T-helper 17 cell (primary cell): Measurements from ENCODE around the gene CREB1. TPM values are rescaled to one million over a fixed set of nuclear protein-coding genes. Genes with fewer than 3 reads are reported as not detected.
"Not testable (repeated sequence)": the region's sequence is repeated elsewhere in the genome, so short reads cannot be mapped to it uniquely, and the experiment has no call there.

Experiments used
- ATAC-seq: fragments of 150-1000 bp; cut with Tn5 transposase; 2 replicates; pipeline ENCODE4 v1.10.0; 2021; ENCODE audit warnings: mild to moderate bottlenecking, moderate library complexity
- DNase-seq, 3 donors: peaks; one replicate each; pipeline versions ENCODE4 v3.0.0 to v3.0.0-alpha.2; 2020 to 2021
- H3K9me3 ChIP-seq: one replicate; pipeline ENCODE4 v1.7.0; 2013; ENCODE audit warnings: low read length, mild to moderate bottlenecking; ENCODE audit not compliant: control insufficient read depth, poor library complexity, severe bottlenecking
- H3K27ac Mint-ChIP-seq: one replicate; pipeline ENCODE4 v1.8.0; 2022; ENCODE audit warnings: mild to moderate bottlenecking, moderate library complexity, mixed read lengths
- H3K27me3 Mint-ChIP-seq: one replicate; pipeline ENCODE4 v1.8.0; 2022; ENCODE audit warnings: mixed read lengths
- H3K36me3 Mint-ChIP-seq: one replicate; pipeline ENCODE4 v1.8.0; 2022; ENCODE audit warnings: low read depth, mixed read lengths
- H3K4me1 Mint-ChIP-seq: one replicate; pipeline ENCODE4 v1.8.0; 2022; ENCODE audit warnings: mild to moderate bottlenecking, mixed read lengths
- H3K4me3 Mint-ChIP-seq: one replicate; pipeline ENCODE4 v1.8.0; 2022; ENCODE audit warnings: mild to moderate bottlenecking, moderate library complexity, mixed read lengths
- total RNA-seq, 4 donors: library from RNA in 2 of 4; stranded (reverse) in 2 of 4; gene quantifications; one replicate each; pipeline ENCODE4 v1.2.3 and lab custom pipeline; 2022 to 2026

CREB1 gene
- total RNA-seq, 2 donors from 2014 or later: 73.7 to 89.3 TPM

- H3K27ac Mint-ChIP-seq: no peak overlapping the region
- no peak overlapping the region for H3K4me3 Mint-ChIP-seq
- peaks cover 2% of the 10 kb centered on the region for H3K36me3 Mint-ChIP-seq
- H3K27me3 Mint-ChIP-seq: no peaks in the 10 kb centered on the region
- DNase-seq: no peak
- no peaks in the 10 kb centered on the region for H3K4me1 Mint-ChIP-seq
- peaks cover 2% of the 10 kb centered on the region for H3K9me3 ChIP-seq
- no peak for ATAC-seq
These were observed 114.1 kb downstream of the CREB1 start for GRCh38 chr2:207643892-207644291.

- not testable (repeated sequence) for H3K9me3 ChIP-seq, H3K27ac Mint-ChIP-seq, H3K4me3 Mint-ChIP-seq, H3K36me3 Mint-ChIP-seq, H3K27me3 Mint-ChIP-seq, H3K4me1 Mint-ChIP-seq, ATAC-seq, DNase-seq
These were observed 116.8 kb downstream of the CREB1 start for GRCh38 chr2:207646582-207646981.

Other genes with a start within 250 kb of the CREB1 start
- 10 to 100 TPM in 1 of 2 donors, 1 to 10 TPM in 1; 6.9 to 13.9 TPM for gene METTL21A, start 95.4 kb downstream of the CREB1 start, total RNA-seq
- 10 to 100 TPM; 12.1 to 14.3 TPM for gene CCNYL1, start 181.7 kb downstream of the CREB1 start, total RNA-seq
- gene FZD5, start 239.9 kb downstream of the CREB1 start, total RNA-seq: under 1 TPM; 0.16 to 0.17 TPM